GM18951 (cell line): Measurements from ENCODE around the gene DIS3L2.

Experiments used
- POLR2A ChIP-seq: IDR thresholded peaks from 4 replicates; pipeline ENCODE4 v1.6.1; 2011; ENCODE audit warnings: mild to moderate bottlenecking; ENCODE audit not compliant: insufficient read length, insufficient read depth; ENCODE audit errors: extremely low read depth
- in situ Hi-C: fragments of 300-500 bp; cut with MboI; formaldehyde crosslinking; loops from one replicate; pipeline ENCODE4 v1.12.0; 2022; ENCODE audit warnings: low sequenced_read_pairs, mixed read lengths, inconsistent platforms; ENCODE audit not compliant: unreplicated experiment

Gene DIS3L2

GRCh38 chr2:232038881-232039485 is 77.5 kb downstream of the DIS3L2 start:
- TF ChIP-seq POLR2A, result no peak
- in situ Hi-C loops, result no loop called here

DNA sequence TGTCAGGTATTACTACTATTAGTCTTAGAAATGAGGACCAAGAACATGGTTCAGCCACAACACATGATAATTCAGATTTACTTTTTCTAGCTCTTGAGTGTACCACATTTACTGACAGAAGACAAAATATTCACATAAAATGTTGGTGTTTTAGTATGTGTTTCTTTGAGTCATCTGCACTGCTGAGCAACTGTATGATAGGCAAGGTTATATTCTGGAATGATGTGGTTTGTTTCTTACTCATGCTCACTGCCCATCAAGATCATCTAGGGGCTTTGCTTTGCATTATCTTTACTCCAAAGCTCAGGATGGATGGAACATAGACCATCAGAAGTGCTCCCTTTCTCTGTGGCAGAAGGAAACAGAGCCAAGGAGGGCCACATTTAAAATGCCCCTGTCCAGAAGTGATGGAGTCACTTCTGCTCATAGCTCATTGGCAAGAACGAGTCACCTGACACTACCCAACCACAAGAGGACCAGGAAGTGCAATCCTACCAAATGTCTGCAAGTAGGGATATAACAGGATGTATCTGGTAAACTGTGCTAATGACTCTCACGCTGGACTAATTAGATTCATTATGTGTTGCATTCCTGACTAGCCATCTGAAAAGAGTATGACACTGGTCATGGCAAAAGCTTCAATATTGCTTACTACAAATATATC is 81.5 kb downstream of the DIS3L2 start:
- no peak for TF ChIP-seq POLR2A
- in situ Hi-C loops, result no loop called here

DNA sequence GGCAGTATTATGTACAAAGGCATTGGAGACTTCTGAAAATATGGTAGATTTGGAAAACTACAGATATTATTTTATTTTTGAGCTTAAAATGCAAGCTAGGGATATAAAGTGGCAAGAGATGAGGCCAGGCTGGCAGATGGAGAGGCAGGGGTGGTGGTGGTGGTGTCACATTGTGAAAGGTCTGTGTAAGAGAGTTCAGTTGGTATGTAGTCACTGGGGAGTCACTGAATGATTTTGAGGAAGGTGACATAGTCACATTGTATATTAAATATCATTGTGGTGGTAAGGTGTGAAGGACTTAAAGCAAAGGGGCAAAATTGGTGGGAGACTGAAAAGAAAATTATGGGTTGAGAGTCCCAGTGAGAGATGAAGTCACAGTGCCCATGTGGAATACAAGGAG is 82.5 kb downstream of the DIS3L2 start:
- TF ChIP-seq POLR2A, result no peak
- in situ Hi-C loops, result no loop called here

- in situ Hi-C loops, result no loop called here
These were observed 87.8 kb downstream of the DIS3L2 start for GRCh38 chr2:232049350-232049749.

DNA sequence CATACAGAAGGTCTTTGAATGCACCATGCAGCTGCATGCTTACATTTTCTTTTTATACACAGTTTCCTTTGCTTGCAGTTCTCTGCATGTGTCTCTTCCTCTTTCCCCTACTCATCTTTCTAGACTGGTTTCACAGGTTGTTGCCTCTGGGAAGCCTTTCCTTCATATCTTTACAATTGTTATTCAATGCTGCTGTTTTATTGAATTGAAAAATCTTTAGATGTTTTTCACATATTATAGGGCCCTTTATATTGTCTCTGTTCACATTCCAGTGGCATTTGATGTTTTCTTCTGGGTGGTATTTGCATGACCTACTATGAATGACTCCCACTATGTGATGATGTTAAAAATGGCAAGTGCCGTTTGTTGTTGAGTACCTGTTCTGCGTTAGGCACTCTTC is 91.1 kb downstream of the DIS3L2 start:
- in situ Hi-C loops, result no loop called here
- TF ChIP-seq POLR2A, result no peak

More at GRCh38 chr2:232049350-232049749, 87.8 kb downstream of the DIS3L2 start:
- TF ChIP-seq POLR2A, result no peak

GRCh38 chr2:232053777-232054176 is 92.3 kb downstream of the DIS3L2 start:
- no peak for TF ChIP-seq POLR2A
- in situ Hi-C loops, result no loop called here

- TF ChIP-seq POLR2A, result no peak
- in situ Hi-C loops, result no loop called here
These were observed 96.8 kb downstream of the DIS3L2 start for GRCh38 chr2:232058063-232058877.

DNA sequence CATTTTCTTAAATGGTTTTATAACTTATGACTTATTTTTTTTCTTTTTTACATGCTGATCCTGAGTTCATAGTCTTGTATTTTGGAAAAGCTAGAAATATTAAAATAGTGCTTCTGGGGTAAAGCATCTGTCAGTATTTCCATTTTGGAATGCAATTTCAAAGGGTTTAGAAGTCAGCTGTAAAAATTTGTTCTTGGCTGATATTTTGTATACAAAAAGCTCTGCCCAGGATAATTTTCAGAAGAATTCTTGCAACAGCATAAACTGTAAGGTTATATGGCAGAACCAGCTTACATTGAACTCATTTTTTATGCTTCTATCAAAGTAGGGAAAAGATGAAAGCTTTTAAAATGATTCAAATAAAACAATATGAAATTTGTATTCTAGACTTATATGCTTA is 97.4 kb downstream of the DIS3L2 start:
- in situ Hi-C loops, result no loop called here
- no peak for TF ChIP-seq POLR2A

DNA sequence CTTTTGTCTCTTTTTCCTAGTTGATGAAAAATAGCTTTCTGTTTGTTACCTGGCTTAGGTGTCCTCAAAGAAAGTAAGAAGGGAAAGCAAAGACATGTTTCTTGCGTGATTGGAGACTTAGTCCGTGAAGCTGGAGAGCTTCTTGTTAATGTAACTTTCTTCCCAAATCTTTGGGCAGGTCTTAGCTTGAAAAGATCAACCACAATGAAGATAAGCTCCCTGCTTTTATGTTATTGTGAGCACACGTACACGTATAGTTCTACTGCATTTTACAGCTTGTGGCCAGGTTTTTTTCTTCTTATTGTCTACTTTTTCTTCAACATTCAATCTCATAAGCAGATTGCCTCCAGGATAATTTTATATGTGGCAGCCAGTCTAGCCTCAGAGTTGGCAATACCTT is 99.8 kb downstream of the DIS3L2 start:
- no peak for TF ChIP-seq POLR2A
- in situ Hi-C loops, result no loop called here

GRCh38 chr2:232073026-232073425 is 111.5 kb downstream of the DIS3L2 start:
- in situ Hi-C loops, result no loop called here
- TF ChIP-seq POLR2A, result no peak

DNA sequence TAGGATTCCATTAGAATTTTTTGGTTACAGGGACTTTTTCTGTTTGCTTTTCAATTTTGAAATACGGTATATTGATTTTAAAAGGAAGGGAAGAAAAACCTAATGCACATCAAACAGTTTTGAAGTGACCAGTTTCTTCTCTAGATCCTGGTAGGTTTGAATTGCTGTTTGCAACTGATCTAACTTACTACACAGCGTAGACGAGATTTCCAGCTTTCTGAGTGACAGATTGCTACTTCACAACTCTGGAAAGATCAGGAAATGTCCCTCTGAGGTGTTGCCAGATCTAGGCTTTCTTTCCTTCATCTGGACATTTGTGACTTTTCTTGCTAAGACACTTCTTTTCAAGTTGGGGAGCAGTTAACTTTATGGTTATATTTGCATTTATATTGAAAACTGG is 112.2 kb downstream of the DIS3L2 start:
- no peak for TF ChIP-seq POLR2A
- in situ Hi-C loops, result no loop called here

DNA sequence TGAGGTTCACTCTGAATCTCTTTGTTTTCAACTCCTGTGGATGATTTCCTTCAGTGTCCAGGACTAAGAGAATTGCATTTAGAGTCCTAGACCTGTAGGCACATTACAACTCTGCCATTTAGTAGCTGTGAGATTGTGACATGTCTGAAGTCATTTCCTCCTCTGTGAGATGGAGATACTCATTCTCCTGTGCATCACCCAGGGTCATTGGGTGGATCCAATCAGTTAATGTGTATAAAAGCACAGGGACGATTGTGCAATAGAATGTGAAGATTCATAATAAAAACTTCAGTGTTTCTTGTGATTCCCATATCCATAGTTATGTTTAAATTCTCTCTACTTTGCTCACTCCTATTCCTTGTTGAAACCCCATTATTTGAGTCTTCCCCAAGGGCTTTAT is 113.6 kb downstream of the DIS3L2 start:
- in situ Hi-C loops, result no loop called here
- TF ChIP-seq POLR2A, result no peak

- in situ Hi-C loops, result no loop called here
- no peak for TF ChIP-seq POLR2A
These were observed 114.3 kb downstream of the DIS3L2 start for GRCh38 chr2:232075859-232076258.

DNA sequence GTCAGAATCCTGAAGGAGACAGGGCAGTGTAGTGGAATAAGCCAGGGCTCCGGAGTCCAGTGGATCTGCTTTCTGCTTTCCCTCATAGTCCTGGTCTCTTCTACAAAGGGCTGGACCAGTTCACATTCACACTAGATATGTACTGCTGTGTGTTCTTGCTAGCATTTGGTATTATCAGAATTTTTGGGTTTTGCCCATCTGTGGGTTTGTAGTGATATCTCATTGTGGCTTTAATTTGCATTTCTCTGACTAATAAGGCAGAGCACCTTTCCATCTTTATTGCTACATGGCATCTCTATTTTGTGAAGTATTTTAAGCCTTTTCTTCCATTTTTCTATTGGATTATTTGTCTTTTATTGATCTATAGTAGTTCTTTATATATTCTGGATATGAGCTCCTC is 114.8 kb downstream of the DIS3L2 start:
- in situ Hi-C loops, result no loop called here

More for the DNA sequence above, 114.8 kb downstream of the DIS3L2 start:
- no peak for TF ChIP-seq POLR2A
